MCF 10A (cell line): ENCODE data around the gene SIX5. TPM values are rescaled to one million over a fixed set of nuclear protein-coding genes. Genes with fewer than 3 reads are reported as not detected.

Experiments
- BruUV-seq: library from RNA; stranded (reverse); fragments of 400-500 nt; replicated peaks from 2 replicates; lab custom pipeline; 2021; lab: Mats Ljungman, UMichigan
- CTCF ChIA-PET: fragments of 300-600 bp; sonication (Branson Sonifier 250); formaldehyde crosslinking; extraction: SDS; loops from one replicate; lab custom pipeline; 2021; ENCODE audit warnings: antibody characterized with exemption, inconsistent platforms; lab: Yijun Ruan, JAX
- POLR2A ChIA-PET: fragments of 300-600, 350-650 bp; sonication (Branson Sonifier 250); formaldehyde crosslinking; extraction: SDS; loops from one replicate; lab custom pipeline; 2020; ENCODE audit warnings: antibody characterized with exemption, inconsistent platforms; lab: Yijun Ruan, JAX
- DNase-seq: peaks from one replicate; pipeline ENCODE4 v3.0.0-alpha.2; 2018; ENCODE audit not compliant: unreplicated experiment
- H3K27ac Mint-ChIP-seq: one replicate; pipeline ENCODE4 v1.8.0; 2022; ENCODE audit warnings: mild to moderate bottlenecking, low read depth, mixed read lengths; ENCODE audit not compliant: unreplicated experiment
- H3K27me3 Mint-ChIP-seq: one replicate; pipeline ENCODE4 v1.8.0; 2022; ENCODE audit warnings: mixed read lengths; ENCODE audit not compliant: insufficient read depth, unreplicated experiment
- H3K36me3 Mint-ChIP-seq: one replicate; pipeline ENCODE4 v1.8.0; 2022; ENCODE audit warnings: mild to moderate bottlenecking, moderate library complexity, mixed read lengths; ENCODE audit not compliant: insufficient read depth, unreplicated experiment
- H3K4me1 Mint-ChIP-seq: one replicate; pipeline ENCODE4 v1.8.0; 2022; ENCODE audit warnings: mixed read lengths; ENCODE audit not compliant: insufficient read depth, unreplicated experiment
- H3K4me3 Mint-ChIP-seq: one replicate; pipeline ENCODE4 v1.8.0; 2022; ENCODE audit warnings: mild to moderate bottlenecking, moderate library complexity, mixed read lengths; ENCODE audit not compliant: unreplicated experiment
- H3K9me3 Mint-ChIP-seq: one replicate; pipeline ENCODE4 v1.8.0; 2022; ENCODE audit warnings: mixed read lengths; ENCODE audit not compliant: unreplicated experiment
- intact Hi-C: fragments of 100-400 bp; cut with micrococcal nuclease; formaldehyde crosslinking; loops from 2 replicates; pipeline ENCODE4 v1.14.1; 2022
- total RNA-seq: library from RNA; stranded (reverse); gene quantifications from 2 replicates; pipeline ENCODE4 v1.2.3, GENCODE V29; 2022
- TF ChIP-seq, protein P1 (sequence below): fragments of 200-600 bp; IDR thresholded peaks from one replicate; pipeline ENCODE4 v1.8.0; 2022; ENCODE audit warnings: antibody characterized with exemption, mild to moderate bottlenecking; ENCODE audit not compliant: unreplicated experiment

SIX5 gene
- total RNA-seq, 1 experiment from 2014 or later, result 19.6 TPM

- ChIA-PET POLR2A (interaction anchor here (0.6 to 5.1 kb wide), 5 partner anchors 10 to 75 kb away, joined by 3 to 102 read pairs (median 3); partner anchors contain the start of genes DMWD and SIX5), CTCF (interaction anchor here (0.6 to 2.2 kb wide), 2 partner anchors 20 to 25 kb away, joined by 3 to 7 read pairs; no protein-coding TSS in a partner anchor)
- Mint-ChIP-seq H3K36me3 (peaks cover 35% of the 10 kb centered on the region), H3K4me3 (peak overlapping the region; percentile 58), H3K9me3 (no peaks in the 10 kb centered on the region), H3K27me3 (no peaks in the 10 kb centered on the region), H3K4me1 (peaks cover 28% of the 10 kb centered on the region), H3K27ac (no peak overlapping the region)
- DNase-seq, result peak; percentile 95
- TF ChIP-seq, protein P1, sequence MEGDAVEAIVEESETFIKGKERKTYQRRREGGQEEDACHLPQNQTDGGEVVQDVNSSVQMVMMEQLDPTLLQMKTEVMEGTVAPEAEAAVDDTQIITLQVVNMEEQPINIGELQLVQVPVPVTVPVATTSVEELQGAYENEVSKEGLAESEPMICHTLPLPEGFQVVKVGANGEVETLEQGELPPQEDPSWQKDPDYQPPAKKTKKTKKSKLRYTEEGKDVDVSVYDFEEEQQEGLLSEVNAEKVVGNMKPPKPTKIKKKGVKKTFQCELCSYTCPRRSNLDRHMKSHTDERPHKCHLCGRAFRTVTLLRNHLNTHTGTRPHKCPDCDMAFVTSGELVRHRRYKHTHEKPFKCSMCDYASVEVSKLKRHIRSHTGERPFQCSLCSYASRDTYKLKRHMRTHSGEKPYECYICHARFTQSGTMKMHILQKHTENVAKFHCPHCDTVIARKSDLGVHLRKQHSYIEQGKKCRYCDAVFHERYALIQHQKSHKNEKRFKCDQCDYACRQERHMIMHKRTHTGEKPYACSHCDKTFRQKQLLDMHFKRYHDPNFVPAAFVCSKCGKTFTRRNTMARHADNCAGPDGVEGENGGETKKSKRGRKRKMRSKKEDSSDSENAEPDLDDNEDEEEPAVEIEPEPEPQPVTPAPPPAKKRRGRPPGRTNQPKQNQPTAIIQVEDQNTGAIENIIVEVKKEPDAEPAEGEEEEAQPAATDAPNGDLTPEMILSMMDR, result peak; percentile 68
- intact Hi-C loops, result loop anchor here (1.0 kb wide), 1 partner anchor 9 kb away; no protein-coding TSS in a partner anchor
- BruUV-seq, result no TSS peak
Observed at GRCh38 chr19:45779231-45780145, 10.4 kb upstream of the SIX5 start.

DNA sequence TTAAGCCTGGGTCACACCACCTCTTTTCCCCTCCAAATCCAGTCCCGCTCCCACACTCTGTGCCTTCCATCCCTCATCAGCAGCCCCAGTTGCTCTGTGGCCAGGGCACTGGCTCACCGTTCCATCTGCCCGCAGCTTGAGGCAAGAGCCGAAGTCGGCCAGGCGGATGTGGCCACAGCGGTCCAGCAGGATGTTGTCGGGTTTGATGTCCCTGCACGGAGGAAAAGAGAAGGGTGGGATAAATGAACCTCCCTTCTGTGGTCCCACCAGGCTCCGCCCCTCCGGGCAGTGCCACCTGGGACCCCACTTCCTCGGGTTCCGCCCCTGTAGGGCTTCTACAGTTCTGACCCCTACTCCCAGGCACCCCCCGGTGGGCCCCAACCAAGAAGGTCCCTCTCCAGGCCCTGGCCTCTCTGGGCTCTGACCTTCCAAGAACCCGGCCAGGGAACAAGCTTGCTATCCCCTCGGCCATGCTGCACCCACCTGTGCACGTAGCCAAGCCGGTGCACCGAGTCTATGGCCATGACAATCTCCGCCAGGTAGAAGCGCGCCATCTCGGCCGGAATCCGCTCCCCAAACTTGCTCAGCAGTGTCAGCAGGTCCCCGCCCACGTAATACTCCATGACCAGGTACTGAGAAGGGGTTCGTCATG, 9.1 kb upstream of the SIX5 start:
- no peaks in the 10 kb centered on the region for H3K27me3 Mint-ChIP-seq
- H3K4me1 Mint-ChIP-seq, result peaks cover 19% of the 10 kb centered on the region
- peaks cover 35% of the 10 kb centered on the region for H3K36me3 Mint-ChIP-seq
- no peak overlapping the region for H3K4me3 Mint-ChIP-seq
- ChIA-PET CTCF (interaction anchor here (0.6 to 2.2 kb wide), 2 partner anchors 17 to 21 kb away, joined by 3 to 7 read pairs; no protein-coding TSS in a partner anchor), POLR2A (interaction anchor here (0.6 kb wide), 1 partner anchor 9 kb away, joined by 3 read pairs; no protein-coding TSS in a partner anchor)
- intact Hi-C loops, result no loop called here
- TF ChIP-seq, protein P1, result no peak
- BruUV-seq, result no TSS peak
- H3K9me3 Mint-ChIP-seq, result no peaks in the 10 kb centered on the region
- no peak for DNase-seq
- no peak overlapping the region for H3K27ac Mint-ChIP-seq

- DNase-seq, result no peak
- TF ChIP-seq, protein P1, result no peak
- BruUV-seq, result no TSS peak
- ChIA-PET CTCF (interaction anchor here (0.6 to 2.2 kb wide), 2 partner anchors 17 to 22 kb away, joined by 3 to 7 read pairs; no protein-coding TSS in a partner anchor), POLR2A (interaction anchor here (0.6 kb wide), 1 partner anchor 9 kb away, joined by 3 read pairs; no protein-coding TSS in a partner anchor)
- Mint-ChIP-seq H3K9me3 (no peaks in the 10 kb centered on the region), H3K4me1 (peaks cover 17% of the 10 kb centered on the region), H3K27me3 (no peaks in the 10 kb centered on the region), H3K36me3 (peaks cover 35% of the 10 kb centered on the region), H3K27ac (no peak overlapping the region), H3K4me3 (no peak overlapping the region)
- intact Hi-C loops, result no loop called here
Observed at GRCh38 chr19:45777395-45777961, 8.4 kb upstream of the SIX5 start.
